A549 (cell line): ENCODE measurements around the gene TMEM45A.

Source experiments
- ESRRA ChIP-seq: fragments of 150-350 bp; IDR thresholded peaks from 2 replicates; pipeline ENCODE4 v1.6.1; 2014; ENCODE audit warnings: mild to moderate bottlenecking, low read length, borderline replicate concordance
- FOSL2 ChIP-seq, 2 experiments: fragments of 450-650 bp in 1 of 2; fragments of >200 bp in 1 of 2; sonication (Bioruptor Twin) in 1 of 2; formaldehyde crosslinking; IDR thresholded peaks; 2 replicates each; pipeline versions ENCODE4 v1.5.0 to v1.6.1; 2016 to 2020; ENCODE audit warnings: mild to moderate bottlenecking in 1 of 2, moderate library complexity in 1 of 2
- KDM1A ChIP-seq: fragments of 200-600 bp; sonication (generic); IDR thresholded peaks from 2 replicates; pipeline ENCODE4 v1.6.1; 2016; ENCODE audit warnings: low read depth, mild to moderate bottlenecking
- POLR2A ChIP-seq: IDR thresholded peaks from 2 replicates; pipeline ENCODE4 v1.6.1; 2012; ENCODE audit warnings: mild to moderate bottlenecking, low read length
- RFX5 ChIP-seq: fragments of 450-650 bp; IDR thresholded peaks from 2 replicates; pipeline ENCODE4 v1.7.1; 2014; ENCODE audit warnings: antibody characterized with exemption, mild to moderate bottlenecking, moderate library complexity
- SREBF2 ChIP-seq: fragments of 450-650 bp; IDR thresholded peaks from 2 replicates; pipeline ENCODE4 v1.6.1; 2014; ENCODE audit warnings: mild to moderate bottlenecking, moderate library complexity
- TF ChIP-seq, protein P1 (sequence below): fragments of >200 bp; sonication (Bioruptor Twin); formaldehyde crosslinking; IDR thresholded peaks from 3 replicates; pipeline ENCODE4 v1.5.1; 2016

DNA sequence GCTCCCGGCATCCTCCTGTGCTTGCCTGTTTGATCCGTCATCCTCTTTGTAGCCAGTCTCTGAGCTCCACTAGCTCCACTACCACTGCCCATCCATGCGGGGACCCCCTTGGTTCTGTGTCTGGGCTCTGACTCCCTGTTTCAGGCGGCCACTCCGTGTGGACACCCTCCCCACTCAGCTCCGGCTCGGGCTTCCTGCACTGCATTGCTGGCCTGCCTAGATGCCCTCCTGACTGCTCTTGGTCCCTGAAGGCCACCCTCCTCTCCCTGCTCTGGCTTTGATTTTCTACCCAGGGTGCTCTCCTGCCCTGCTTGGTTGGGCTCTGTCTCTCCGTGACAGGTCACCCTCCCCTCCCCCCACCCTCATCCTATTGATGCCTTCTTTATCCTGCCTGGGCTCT is 112.9 kb downstream of the TMEM45A start:
- TF ChIP-seq FOSL2 (IDR thresholded peaks at IDR 0.05) (no peak), FOSL2 (CRISPR knock-in tag; IDR thresholded peaks at IDR 0.05) (no peak), KDM1A (no peak), RFX5 (no peak), SREBF2 (no peak), POLR2A (no peak), ESRRA (no peak)
- TF ChIP-seq, protein P1, sequence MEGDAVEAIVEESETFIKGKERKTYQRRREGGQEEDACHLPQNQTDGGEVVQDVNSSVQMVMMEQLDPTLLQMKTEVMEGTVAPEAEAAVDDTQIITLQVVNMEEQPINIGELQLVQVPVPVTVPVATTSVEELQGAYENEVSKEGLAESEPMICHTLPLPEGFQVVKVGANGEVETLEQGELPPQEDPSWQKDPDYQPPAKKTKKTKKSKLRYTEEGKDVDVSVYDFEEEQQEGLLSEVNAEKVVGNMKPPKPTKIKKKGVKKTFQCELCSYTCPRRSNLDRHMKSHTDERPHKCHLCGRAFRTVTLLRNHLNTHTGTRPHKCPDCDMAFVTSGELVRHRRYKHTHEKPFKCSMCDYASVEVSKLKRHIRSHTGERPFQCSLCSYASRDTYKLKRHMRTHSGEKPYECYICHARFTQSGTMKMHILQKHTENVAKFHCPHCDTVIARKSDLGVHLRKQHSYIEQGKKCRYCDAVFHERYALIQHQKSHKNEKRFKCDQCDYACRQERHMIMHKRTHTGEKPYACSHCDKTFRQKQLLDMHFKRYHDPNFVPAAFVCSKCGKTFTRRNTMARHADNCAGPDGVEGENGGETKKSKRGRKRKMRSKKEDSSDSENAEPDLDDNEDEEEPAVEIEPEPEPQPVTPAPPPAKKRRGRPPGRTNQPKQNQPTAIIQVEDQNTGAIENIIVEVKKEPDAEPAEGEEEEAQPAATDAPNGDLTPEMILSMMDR = no peak
